CD8-positive, alpha-beta memory T cell (primary cell): ENCODE data around the gene HIVEP2. TPM values are rescaled to one million over a fixed set of nuclear protein-coding genes. Genes with fewer than 3 reads are reported as not detected.

Experiments used
- CTCF ChIA-PET: fragments of 350-600 bp; sonication (Branson Sonifier 250); formaldehyde crosslinking; loops from one replicate; lab custom pipeline; 2021; ENCODE audit warnings: antibody characterized with exemption; lab: Charles Lee
- POLR2A ChIA-PET: fragments of 350-600 bp; sonication (Branson Sonifier 250); formaldehyde crosslinking; loops from one replicate; lab custom pipeline; 2021; ENCODE audit warnings: antibody characterized with exemption; lab: Charles Lee
- DNase-seq, 5 donors: peaks; one replicate each; pipeline versions ENCODE4 v3.0.0 to v3.0.0-alpha.2; 2020 to 2022; ENCODE audit warnings: mixed read lengths in 1 of 5
- H3K27ac ChIP-seq: one replicate; pipeline ENCODE4 v1.7.0; 2013; ENCODE audit warnings: low read depth, mild to moderate bottlenecking, low read length, moderate library complexity
- H3K27me3 ChIP-seq: 2 replicates; pipeline ENCODE4 v1.7.0; 2013; ENCODE audit warnings: low read length, mild to moderate bottlenecking; ENCODE audit not compliant: insufficient read depth, poor library complexity, severe bottlenecking
- H3K36me3 ChIP-seq: 2 replicates; pipeline ENCODE4 v1.7.0; 2013; ENCODE audit warnings: mild to moderate bottlenecking, low read length, moderate library complexity; ENCODE audit not compliant: insufficient read depth
- H3K4me1 ChIP-seq: 2 replicates; pipeline ENCODE4 v1.7.0; 2013; ENCODE audit warnings: mild to moderate bottlenecking, low read length, moderate library complexity; ENCODE audit not compliant: insufficient read depth
- H3K4me3 ChIP-seq: 2 replicates; pipeline ENCODE4 v1.7.0; 2013; ENCODE audit warnings: mild to moderate bottlenecking, low read length
- H3K9me3 ChIP-seq: 2 replicates; pipeline ENCODE4 v1.7.0; 2013; ENCODE audit warnings: mild to moderate bottlenecking, low read length
- H3K27ac Mint-ChIP-seq, 8 donors: one replicate each; pipeline ENCODE4 v1.8.0; 2020 to 2021; ENCODE audit warnings: mixed read lengths in 8 of 8, mild to moderate bottlenecking in 6 of 8, inconsistent platforms in 3 of 8, moderate library complexity in 3 of 8
- H3K27me3 Mint-ChIP-seq, 2 donors: one replicate each; pipeline ENCODE4 v1.8.0; 2020 to 2021; ENCODE audit warnings: mixed read lengths in 2 of 2, mild to moderate bottlenecking in 1 of 2, moderate library complexity in 1 of 2
- H3K36me3 Mint-ChIP-seq, 3 donors: one replicate each; pipeline ENCODE4 v1.8.0; 2020 to 2021; ENCODE audit warnings: mixed read lengths in 3 of 3, inconsistent platforms in 1 of 3, mild to moderate bottlenecking in 1 of 3
- H3K4me1 Mint-ChIP-seq, 3 donors: one replicate each; pipeline ENCODE4 v1.8.0; 2020 to 2021; ENCODE audit warnings: mixed read lengths in 3 of 3, inconsistent platforms in 1 of 3, mild to moderate bottlenecking in 1 of 3
- H3K4me3 Mint-ChIP-seq, 7 donors: one replicate each; pipeline ENCODE4 v1.8.0; 2020 to 2021; ENCODE audit warnings: mixed read lengths in 7 of 7, mild to moderate bottlenecking in 6 of 7, moderate library complexity in 4 of 7, inconsistent platforms in 2 of 7
- H3K9me3 Mint-ChIP-seq, 5 donors: one replicate each; pipeline ENCODE4 v1.8.0; 2020 to 2022; ENCODE audit warnings: mixed read lengths in 5 of 5, mild to moderate bottlenecking in 3 of 5, moderate library complexity in 2 of 5, inconsistent platforms in 1 of 5
- polyA plus RNA-seq: library from polyadenylated mRNA; unstranded; fragments of 300-500 nt; fragmentation: Illumina TruSeq; gene quantifications from one replicate; pipeline ENCODE4 v1.2.3, GENCODE V29; 2021
- total RNA-seq, 2 experiments: library from RNA; stranded (reverse); gene quantifications; one replicate each; pipeline ENCODE4 v1.2.3, GENCODE V29; 2021

HIVEP2 gene
- total and polyA plus RNA-seq, 3 experiments from 2014 or later = 15.4 to 37.2 (median 37.1) TPM

DNA sequence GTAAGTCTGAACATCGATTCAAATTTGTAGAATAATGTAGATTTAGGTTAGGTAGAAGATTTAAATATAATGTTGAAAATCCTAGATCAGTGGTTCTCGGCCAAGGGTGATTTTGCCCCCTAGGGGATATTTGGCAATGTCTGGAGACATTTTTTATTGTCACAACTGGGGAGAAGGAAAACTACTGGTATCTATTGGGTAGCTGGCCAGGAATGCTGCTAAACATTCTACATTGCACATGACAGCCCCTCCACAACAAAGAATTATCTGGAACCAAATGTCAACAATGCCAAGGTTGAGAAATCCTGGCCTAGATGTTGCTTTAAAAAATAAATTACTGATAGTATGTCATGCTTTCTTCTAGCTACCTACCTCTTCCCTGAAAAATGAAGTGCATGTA, 76.1 kb downstream of the HIVEP2 start:
- no peak overlapping the region for H3K4me3 Mint-ChIP-seq
- Histone ChIP-seq H3K36me3 (no peaks in the 10 kb centered on the region), H3K4me1 (peaks cover 68% of the 10 kb centered on the region), H3K27ac (no peak overlapping the region), H3K4me3 (no peak overlapping the region), H3K27me3 (no peaks in the 10 kb centered on the region), H3K9me3 (no peaks in the 10 kb centered on the region)
- H3K4me1 Mint-ChIP-seq = peaks cover 80 to 97% (median 96%) of the 10 kb centered on the region in 3 donors
- DNase-seq = no peak
- ChIA-PET POLR2A (no interaction called here), CTCF (interaction anchor here (1.0 to 1.3 kb wide), 2 partner anchors 12 to 24 kb away, joined by 3 read pairs; no protein-coding TSS in a partner anchor)
- no peaks in the 10 kb centered on the region for H3K27me3 Mint-ChIP-seq
- peak overlapping the region in 2 of 8 donors; percentile 47 to 59 for H3K27ac Mint-ChIP-seq
- peaks cover 0 to 6% (median 2%) of the 10 kb centered on the region in 3 donors for H3K36me3 Mint-ChIP-seq
- H3K9me3 Mint-ChIP-seq = no peaks in the 10 kb centered on the region

DNA sequence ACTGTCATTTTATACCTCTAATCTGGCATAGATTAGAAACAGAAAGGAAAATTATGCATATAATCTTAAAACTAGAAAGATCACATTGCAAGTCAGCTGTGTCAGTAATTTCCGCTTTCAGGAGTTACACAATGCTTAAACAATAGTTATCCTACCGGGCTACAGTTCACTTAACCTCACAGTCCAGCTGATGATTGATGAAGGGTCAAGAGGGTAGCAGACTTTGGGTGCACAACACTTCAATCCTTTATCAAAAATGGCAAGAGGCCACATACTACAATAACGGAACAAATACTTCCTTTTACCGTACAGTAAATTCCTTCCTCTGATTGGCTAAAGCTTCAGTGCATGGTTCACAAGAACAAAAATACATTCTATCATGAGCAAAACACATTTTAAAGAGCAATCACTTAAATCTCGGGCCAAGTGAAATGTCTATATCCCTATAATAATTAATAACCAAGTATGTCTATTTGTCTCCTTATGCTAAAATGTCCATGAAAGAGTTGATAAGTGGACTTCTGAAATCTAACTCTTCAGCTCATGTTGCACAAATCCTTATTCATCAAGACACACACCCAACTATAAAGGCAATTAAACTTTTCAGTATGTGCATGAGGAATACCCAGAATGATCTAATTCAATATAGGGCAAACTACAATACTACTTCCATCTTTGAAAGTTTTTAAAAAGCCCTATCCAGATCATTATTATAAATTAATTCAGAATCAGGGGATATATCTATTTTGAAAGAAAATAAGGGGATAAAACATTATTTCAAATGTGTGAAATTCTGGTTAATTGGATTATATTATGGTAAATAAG, 76.8 kb downstream of the HIVEP2 start:
- Mint-ChIP-seq H3K4me3 (peak overlapping the region in 4 of 7 donors; percentile 20 to 63 (median 36)), H3K27me3 (no peaks in the 10 kb centered on the region), H3K4me1 (peaks cover 79 to 97% (median 96%) of the 10 kb centered on the region in 3 donors), H3K9me3 (no peaks in the 10 kb centered on the region), H3K36me3 (peaks cover 0 to 6% (median 2%) of the 10 kb centered on the region in 3 donors), H3K27ac (peak overlapping the region in 6 of 8 donors; percentile 1 to 84 (median 60))
- Histone ChIP-seq H3K4me3 (no peak overlapping the region), H3K27ac (no peak overlapping the region), H3K9me3 (no peaks in the 10 kb centered on the region), H3K4me1 (peaks cover 62% of the 10 kb centered on the region), H3K27me3 (no peaks in the 10 kb centered on the region), H3K36me3 (no peaks in the 10 kb centered on the region)
- CTCF ChIA-PET = interaction anchor here (1.3 to 2.0 kb wide), 2 partner anchors 12 kb away, joined by 3 to 9 read pairs; no protein-coding TSS in a partner anchor
- no peak for DNase-seq
- POLR2A ChIA-PET = no interaction called here

DNA sequence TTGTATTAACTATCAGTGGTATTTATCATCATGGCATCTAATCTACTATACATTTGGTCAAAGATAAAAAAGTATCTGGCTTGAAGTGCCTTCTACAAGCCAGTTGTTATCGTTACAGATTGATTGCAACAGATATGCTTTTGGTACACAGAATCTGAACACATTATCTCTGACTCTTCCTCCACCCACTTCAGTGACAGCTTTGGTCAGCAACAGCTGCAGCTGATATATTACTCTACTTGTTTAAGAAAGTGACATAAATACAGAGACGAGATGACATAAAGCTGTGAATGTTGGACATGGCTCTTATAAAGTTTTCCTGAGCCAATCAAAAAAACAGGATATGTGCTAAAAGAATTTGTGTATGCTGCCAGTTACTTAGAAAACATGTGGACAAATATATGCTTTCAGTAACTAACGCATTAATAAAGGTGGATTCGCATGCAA, 77.6 kb downstream of the HIVEP2 start:
- Mint-ChIP-seq H3K27me3 (no peaks in the 10 kb centered on the region), H3K4me1 (peaks cover 71 to 88% (median 88%) of the 10 kb centered on the region in 3 donors), H3K36me3 (peaks cover 0 to 6% (median 2%) of the 10 kb centered on the region in 3 donors), H3K9me3 (no peaks in the 10 kb centered on the region), H3K27ac (peak overlapping the region in 3 of 8 donors; percentile 16 to 59 (median 17)), H3K4me3 (peak overlapping the region in 2 of 7 donors; percentile 5)
- Histone ChIP-seq H3K4me3 (no peak overlapping the region), H3K27ac (no peak overlapping the region), H3K9me3 (no peaks in the 10 kb centered on the region), H3K36me3 (no peaks in the 10 kb centered on the region), H3K27me3 (no peaks in the 10 kb centered on the region), H3K4me1 (peaks cover 55% of the 10 kb centered on the region)
- ChIA-PET CTCF (interaction anchor here (2.0 kb wide), 1 partner anchor 11 kb away, joined by 9 read pairs; no protein-coding TSS in a partner anchor), POLR2A (no interaction called here)
- DNase-seq = no peak

DNA sequence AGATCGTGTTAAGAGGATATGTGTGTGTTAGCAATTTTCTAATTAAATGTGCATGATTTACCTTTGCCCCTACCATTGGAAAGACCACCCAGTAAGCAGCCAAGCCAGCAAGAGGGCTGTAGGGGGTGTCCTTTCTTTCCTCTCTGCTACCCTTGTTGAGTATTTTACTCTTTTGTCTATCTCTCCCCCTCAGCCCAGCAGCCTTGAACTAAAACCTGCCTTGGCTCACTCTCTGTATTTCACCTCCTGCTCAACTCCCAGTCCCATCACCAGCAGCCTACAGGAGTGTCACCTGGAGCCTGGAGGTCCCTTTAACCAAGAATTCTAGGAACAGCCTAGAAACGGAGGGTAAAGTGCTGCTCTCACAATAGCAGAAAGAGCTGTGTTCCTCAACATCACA, 81.0 kb downstream of the HIVEP2 start:
- H3K4me3 ChIP-seq = no peak overlapping the region
- no peak overlapping the region for H3K27ac ChIP-seq
- Mint-ChIP-seq H3K4me1 (peaks cover 65 to 86% (median 85%) of the 10 kb centered on the region in 3 donors), H3K27ac (peak overlapping the region in 4 of 8 donors; percentile 10 to 64 (median 14)), H3K36me3 (peaks cover 0 to 8% (median 4%) of the 10 kb centered on the region in 3 donors), H3K27me3 (no peaks in the 10 kb centered on the region), H3K4me3 (peak overlapping the region in 1 of 7 donors; percentile 14), H3K9me3 (no peaks in the 10 kb centered on the region)
- POLR2A ChIA-PET = no interaction called here
- no peak for DNase-seq
- CTCF ChIA-PET = interaction anchor here (1.0 to 1.1 kb wide), 3 partner anchors 9 to 21 kb away, joined by 3 to 7 read pairs (median 3); no protein-coding TSS in a partner anchor
- peaks cover 64% of the 10 kb centered on the region for H3K4me1 ChIP-seq
- H3K27me3 ChIP-seq = no peaks in the 10 kb centered on the region
- no peaks in the 10 kb centered on the region for H3K9me3 ChIP-seq
- no peaks in the 10 kb centered on the region for H3K36me3 ChIP-seq

DNA sequence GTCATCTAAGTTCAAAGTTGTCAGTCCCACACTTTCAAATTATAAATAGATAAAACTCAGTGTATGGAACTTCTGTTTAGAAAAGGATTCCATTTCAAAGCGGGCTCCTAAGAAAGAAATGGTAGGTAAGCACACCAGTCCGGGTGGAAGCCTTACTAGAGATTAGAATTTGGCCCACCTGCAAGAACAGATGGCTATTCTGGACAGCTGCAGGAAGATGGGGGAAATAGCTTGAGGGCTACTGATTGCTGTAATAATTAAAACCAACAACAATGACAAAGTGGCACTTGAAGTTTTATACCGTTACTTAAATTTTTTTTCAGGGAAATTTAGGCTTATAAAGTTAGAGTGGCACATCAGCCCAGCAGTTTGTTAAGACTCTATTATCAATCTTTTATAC, 83.3 kb downstream of the HIVEP2 start:
- H3K27ac Mint-ChIP-seq = peak overlapping the region in 3 of 8 donors; percentile 14 to 71 (median 46)
- Histone ChIP-seq H3K4me1 (peaks cover 58% of the 10 kb centered on the region), H3K9me3 (no peaks in the 10 kb centered on the region), H3K4me3 (no peak overlapping the region), H3K36me3 (no peaks in the 10 kb centered on the region), H3K27me3 (no peaks in the 10 kb centered on the region), H3K27ac (no peak overlapping the region)
- ChIA-PET POLR2A (no interaction called here), CTCF (no interaction called here)
- no peaks in the 10 kb centered on the region for H3K27me3 Mint-ChIP-seq
- no peaks in the 10 kb centered on the region for H3K9me3 Mint-ChIP-seq
- peaks cover 0 to 8% (median 4%) of the 10 kb centered on the region in 3 donors for H3K36me3 Mint-ChIP-seq
- H3K4me1 Mint-ChIP-seq = peaks cover 66 to 86% (median 85%) of the 10 kb centered on the region in 3 donors
- H3K4me3 Mint-ChIP-seq = no peak overlapping the region
- no peak for DNase-seq

DNA sequence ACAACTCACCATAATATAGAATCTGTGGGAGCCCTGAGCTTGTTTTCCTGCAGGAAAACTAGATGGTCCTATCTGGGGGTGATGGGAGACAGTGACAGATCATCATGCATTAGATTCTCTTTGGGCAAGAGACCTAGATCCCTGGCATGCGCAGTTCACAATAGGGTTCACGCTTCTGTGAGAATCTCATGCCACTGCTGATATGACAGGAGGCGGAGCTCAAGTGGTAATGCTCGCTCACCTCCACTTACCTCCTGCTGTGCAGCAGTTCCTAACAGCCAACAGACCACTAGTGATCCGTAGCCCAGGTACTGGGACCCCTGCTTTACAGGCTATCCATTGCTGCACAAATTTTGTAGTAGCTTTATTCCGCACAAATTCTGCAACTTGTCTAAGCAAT, 84.5 kb downstream of the HIVEP2 start:
- H3K27ac Mint-ChIP-seq = peak overlapping the region; percentile 20 to 74 (median 52)
- no peaks in the 10 kb centered on the region for H3K9me3 Mint-ChIP-seq
- Histone ChIP-seq H3K4me1 (peaks cover 61% of the 10 kb centered on the region), H3K27ac (no peak overlapping the region), H3K4me3 (no peak overlapping the region), H3K27me3 (no peaks in the 10 kb centered on the region), H3K9me3 (no peaks in the 10 kb centered on the region), H3K36me3 (no peaks in the 10 kb centered on the region)
- peaks cover 67 to 86% (median 85%) of the 10 kb centered on the region in 3 donors for H3K4me1 Mint-ChIP-seq
- H3K36me3 Mint-ChIP-seq = peaks cover 0 to 8% (median 4%) of the 10 kb centered on the region in 3 donors
- no peak for DNase-seq
- H3K4me3 Mint-ChIP-seq = peak overlapping the region in 1 of 7 donors; percentile 8
- no peaks in the 10 kb centered on the region for H3K27me3 Mint-ChIP-seq
- ChIA-PET POLR2A (interaction anchor here (0.5 kb wide), 1 partner anchor 43 kb away, joined by 4 read pairs; no protein-coding TSS in a partner anchor), CTCF (interaction anchor here (1.0 to 1.9 kb wide), 2 partner anchors 17 to 85 kb away, joined by 4 read pairs; partner anchors contain the start of gene HIVEP2)

DNA sequence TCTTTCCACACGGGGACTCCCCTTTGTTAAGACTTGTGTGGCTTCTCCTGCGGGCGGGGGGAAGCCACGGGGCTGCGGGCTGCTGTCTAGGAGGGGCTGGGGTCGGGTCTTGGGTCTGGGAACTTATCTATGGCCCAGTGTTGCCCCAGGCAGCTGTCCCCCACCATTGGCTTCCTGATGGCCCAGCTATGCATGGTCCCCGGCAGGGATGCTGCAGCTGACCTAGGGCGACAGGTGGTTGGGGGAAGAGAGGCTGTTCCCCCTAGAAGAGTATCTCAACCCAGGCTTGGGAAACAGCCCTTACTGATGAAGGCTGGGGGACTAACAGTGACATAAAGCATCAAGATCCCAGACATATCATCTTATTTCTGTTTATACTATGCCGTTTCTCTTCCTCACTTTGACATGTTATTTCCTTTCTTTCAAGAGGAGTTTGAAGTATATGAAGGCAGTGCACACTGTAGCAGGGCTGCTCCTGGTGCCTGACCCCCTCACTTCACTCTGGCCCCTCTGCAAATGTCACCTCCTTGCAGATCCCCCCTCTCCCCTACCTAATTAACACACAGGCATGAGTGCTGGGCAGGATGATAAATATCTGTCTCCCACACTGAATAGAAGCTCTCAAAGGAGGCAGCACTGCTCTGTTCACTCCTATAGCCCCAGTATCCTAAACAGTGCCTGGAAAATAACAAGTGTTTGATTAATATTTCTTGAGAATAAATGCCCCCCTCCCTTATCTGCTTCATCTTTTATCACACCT, 87.0 kb downstream of the HIVEP2 start:
- Histone ChIP-seq H3K36me3 (no peaks in the 10 kb centered on the region), H3K27me3 (no peaks in the 10 kb centered on the region), H3K27ac (peak overlapping the region; percentile 62), H3K4me1 (peaks cover 75% of the 10 kb centered on the region), H3K4me3 (peak overlapping the region; percentile 52), H3K9me3 (no peaks in the 10 kb centered on the region)
- CTCF ChIA-PET = interaction anchor here (0.9 to 2.5 kb wide), 7 partner anchors 10 to 68 kb away, joined by 3 to 12 read pairs (median 6); no protein-coding TSS in a partner anchor
- Mint-ChIP-seq H3K4me1 (peaks cover 76 to 89% (median 88%) of the 10 kb centered on the region in 3 donors), H3K27ac (peak overlapping the region; percentile 88 to 99 (median 96)), H3K4me3 (peak overlapping the region; percentile 75 to 91 (median 86)), H3K27me3 (no peaks in the 10 kb centered on the region), H3K9me3 (no peaks in the 10 kb centered on the region), H3K36me3 (peaks cover 0 to 7% (median 2%) of the 10 kb centered on the region in 3 donors)
- POLR2A ChIA-PET = interaction anchor here (1.0 to 3.6 kb wide), 8 partner anchors 8 to 89 kb away, joined by 3 to 26 read pairs (median 4); no protein-coding TSS in a partner anchor
- DNase-seq = peak in 3 of 5 donors; percentile 28 to 55 (median 30)
